ENCODE results near the gene GNB1L. TPM values are rescaled to one million over a fixed set of nuclear protein-coding genes. Genes with fewer than 3 reads are reported as not detected.

Gene GNB1L
- total and polyA plus RNA-seq, 9 of the 15 experiments (the other 6 are each of a cell fraction or from before 2014, with no cell fraction given) = 0.56 to 50.5 (median 10.2) TPM

GRCh38 chr22:19879992-19880785, 25.5 kb upstream of the GNB1L start (continued):
- TF ChIP-seq, protein P1, sequence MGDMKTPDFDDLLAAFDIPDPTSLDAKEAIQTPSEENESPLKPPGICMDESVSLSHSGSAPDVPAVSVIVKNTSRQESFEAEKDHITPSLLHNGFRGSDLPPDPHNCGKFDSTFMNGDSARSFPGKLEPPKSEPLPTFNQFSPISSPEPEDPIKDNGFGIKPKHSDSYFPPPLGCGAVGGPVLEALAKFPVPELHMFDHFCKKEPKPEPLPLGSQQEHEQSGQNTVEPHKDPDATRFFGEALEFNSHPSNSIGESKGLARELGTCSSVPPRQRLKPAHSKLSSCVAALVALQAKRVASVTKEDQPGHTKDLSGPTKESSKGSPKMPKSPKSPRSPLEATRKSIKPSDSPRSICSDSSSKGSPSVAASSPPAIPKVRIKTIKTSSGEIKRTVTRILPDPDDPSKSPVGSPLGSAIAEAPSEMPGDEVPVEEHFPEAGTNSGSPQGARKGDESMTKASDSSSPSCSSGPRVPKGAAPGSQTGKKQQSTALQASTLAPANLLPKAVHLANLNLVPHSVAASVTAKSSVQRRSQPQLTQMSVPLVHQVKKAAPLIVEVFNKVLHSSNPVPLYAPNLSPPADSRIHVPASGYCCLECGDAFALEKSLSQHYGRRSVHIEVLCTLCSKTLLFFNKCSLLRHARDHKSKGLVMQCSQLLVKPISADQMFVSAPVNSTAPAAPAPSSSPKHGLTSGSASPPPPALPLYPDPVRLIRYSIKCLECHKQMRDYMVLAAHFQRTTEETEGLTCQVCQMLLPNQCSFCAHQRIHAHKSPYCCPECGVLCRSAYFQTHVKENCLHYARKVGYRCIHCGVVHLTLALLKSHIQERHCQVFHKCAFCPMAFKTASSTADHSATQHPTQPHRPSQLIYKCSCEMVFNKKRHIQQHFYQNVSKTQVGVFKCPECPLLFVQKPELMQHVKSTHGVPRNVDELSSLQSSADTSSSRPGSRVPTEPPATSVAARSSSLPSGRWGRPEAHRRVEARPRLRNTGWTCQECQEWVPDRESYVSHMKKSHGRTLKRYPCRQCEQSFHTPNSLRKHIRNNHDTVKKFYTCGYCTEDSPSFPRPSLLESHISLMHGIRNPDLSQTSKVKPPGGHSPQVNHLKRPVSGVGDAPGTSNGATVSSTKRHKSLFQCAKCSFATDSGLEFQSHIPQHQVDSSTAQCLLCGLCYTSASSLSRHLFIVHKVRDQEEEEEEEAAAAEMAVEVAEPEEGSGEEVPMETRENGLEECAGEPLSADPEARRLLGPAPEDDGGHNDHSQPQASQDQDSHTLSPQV (IDR thresholded peaks at IDR 0.05) = no peak
- peak; percentile 26 for TF ChIP-seq FIP1L1 (IDR thresholded peaks at IDR 0.05; ENCODE audit: low read depth, low read length, poor library complexity, severe bottlenecking)
- no peak for TF ChIP-seq TFAM (CRISPR knock-in tag; conservative IDR thresholded peaks at IDR 0.05)
- no peak for TF ChIP-seq KLF13 (tag; IDR thresholded peaks at IDR 0.05; ENCODE audit: borderline replicate concordance, low read depth)
- no peak for TF ChIP-seq MECOM (CRISPR knock-in tag; IDR thresholded peaks at IDR 0.05)
- 0 out of 2 replicates have a peak, but pooled peaks have one; percentile 21 for TF ChIP-seq ZNF253 (CRISPR knock-in tag; conservative IDR thresholded peaks at IDR 0.05)
- TF ChIP-seq ZNF57 (CRISPR knock-in tag; IDR thresholded peaks at IDR 0.05) = no peak
- no peak for TF ChIP-seq SIX5 (IDR thresholded peaks at IDR 0.05; ENCODE audit: borderline replicate concordance in 1 of 2, insufficient read depth in 1 of 2, low read depth in 1 of 2, low read length in 2 of 2)
- peak in 1 of 3 experiments; percentile 17 for TF ChIP-seq YY1 (IDR thresholded peaks at IDR 0.05; ENCODE audit: borderline replicate concordance in 1 of 3, control insufficient read depth in 1 of 3, extremely low read depth in 1 of 3, insufficient read depth in 3 of 3, insufficient read length in 1 of 3, insufficient replicate concordance in 2 of 3, low read depth in 1 of 3, low read length in 2 of 3)
- TF ChIP-seq CHCHD3 (CRISPR knock-in tag; IDR thresholded peaks at IDR 0.05) = 0 out of 2 replicates have a peak, but pooled peaks have one; percentile 58
- TF ChIP-seq FOXJ3 (CRISPR knock-in tag; IDR thresholded peaks at IDR 0.05) = no peak
- no peak for TF ChIP-seq CSDE1 (IDR thresholded peaks at IDR 0.05)
- TF ChIP-seq ZNF354B (CRISPR knock-in tag; IDR thresholded peaks at IDR 0.05) = no peak
- TF ChIP-seq NELFE (IDR thresholded peaks at IDR 0.05; ENCODE audit: insufficient read depth, insufficient read length) = no peak
- 0 out of 2 replicates have a peak, but pooled peaks have one; percentile 35 for TF ChIP-seq HDAC8 (tag; IDR thresholded peaks at IDR 0.05)
- TF ChIP-seq MEIS2 (IDR thresholded peaks at IDR 0.05; ENCODE audit: partially characterized antibody) = no peak
- peak; percentile 10 for TF ChIP-seq RBBP5 (IDR thresholded peaks at IDR 0.05; ENCODE audit: borderline replicate concordance, insufficient read depth, low read length, poor library complexity, severe bottlenecking)
- no peak for TF ChIP-seq ZC3H8 (IDR thresholded peaks at IDR 0.05)
- no peak for TF ChIP-seq ZBTB7A (IDR thresholded peaks at IDR 0.05; ENCODE audit: borderline replicate concordance, control insufficient read depth, low read depth, low read length)
- TF ChIP-seq ZNF707 (CRISPR knock-in tag; conservative IDR thresholded peaks at IDR 0.05) = no peak
- TF ChIP-seq PCBP2 (IDR thresholded peaks at IDR 0.05; ENCODE audit: low read depth, low read length, poor library complexity, severe bottlenecking) = no peak
- no peak for TF ChIP-seq CCAR2 (IDR thresholded peaks at IDR 0.05; ENCODE audit: low read depth, low read length)
